HG03097 (cell line): Measurements from ENCODE around the gene PRF1.
"Not testable (repeated sequence)": the region's sequence is repeated elsewhere in the genome, so short reads cannot be mapped to it uniquely, and the experiment has no call there.

Source experiments
- ATAC-seq: cut with Tn5 transposase; IDR thresholded peaks from one replicate; pipeline ENCODE4 v1.9.1; 2021; ENCODE audit not compliant: unreplicated experiment, low FRiP score

PRF1 gene

GRCh38 chr10:70618663-70619062 is 16.1 kb upstream of the PRF1 start:
- ATAC-seq: no peak

GRCh38 chr10:70617798-70618568 is 15.4 kb upstream of the PRF1 start:
- ATAC-seq: no peak

- ATAC-seq: no peak
Observed at GRCh38 chr10:70616761-70617160, 14.2 kb upstream of the PRF1 start.

- no peak for ATAC-seq
Observed at GRCh38 chr10:70615784-70616522, 13.4 kb upstream of the PRF1 start.

- no peak for ATAC-seq
Observed at GRCh38 chr10:70615211-70615610, 12.7 kb upstream of the PRF1 start.

GRCh38 chr10:70614364-70614763 is 11.8 kb upstream of the PRF1 start:
- not testable (repeated sequence) for ATAC-seq

- no peak for ATAC-seq
Observed at GRCh38 chr10:70613941-70614340, 11.4 kb upstream of the PRF1 start.

GRCh38 chr10:70607936-70608335 is 5.4 kb upstream of the PRF1 start:
- ATAC-seq: no peak

GRCh38 chr10:70605161-70605560 is 2.6 kb upstream of the PRF1 start:
- no peak for ATAC-seq

GRCh38 chr10:70604106-70604505 is 1.6 kb upstream of the PRF1 start:
- no peak for ATAC-seq

- no peak for ATAC-seq
Observed at GRCh38 chr10:70603449-70603801, 884 bp upstream of the PRF1 start.

GRCh38 chr10:70601746-70602145 is 795 bp downstream of the PRF1 start:
- ATAC-seq: no peak

GRCh38 chr10:70600512-70601395 is 1.8 kb downstream of the PRF1 start:
- no peak for ATAC-seq

GRCh38 chr10:70599791-70600190 is 2.8 kb downstream of the PRF1 start:
- no peak for ATAC-seq

- ATAC-seq: no peak
Observed at GRCh38 chr10:70599319-70599718, 3.2 kb downstream of the PRF1 start.

- no peak for ATAC-seq
Observed at GRCh38 chr10:70598857-70599295, 3.7 kb downstream of the PRF1 start.

GRCh38 chr10:70597856-70598815 is 4.4 kb downstream of the PRF1 start:
- no peak for ATAC-seq

- no peak for ATAC-seq
Observed at GRCh38 chr10:70596860-70597809, 5.4 kb downstream of the PRF1 start.
